PC-9 (cell line): ENCODE data around the gene GPC2.

Experiments
- EZH2 ChIP-seq: fragments of 200-600 bp; sonication (generic); IDR thresholded peaks from 2 replicates; pipeline ENCODE4 v1.8.0; 2017; ENCODE audit warnings: antibody characterized with exemption, low read depth
- TF ChIP-seq, protein P1 (sequence below): fragments of 200-600 bp; sonication (generic); conservative IDR thresholded peaks from 2 replicates; pipeline ENCODE4 v1.6.1; 2017; ENCODE audit warnings: mixed run types, antibody characterized with exemption, mild to moderate bottlenecking, moderate library complexity

DNA sequence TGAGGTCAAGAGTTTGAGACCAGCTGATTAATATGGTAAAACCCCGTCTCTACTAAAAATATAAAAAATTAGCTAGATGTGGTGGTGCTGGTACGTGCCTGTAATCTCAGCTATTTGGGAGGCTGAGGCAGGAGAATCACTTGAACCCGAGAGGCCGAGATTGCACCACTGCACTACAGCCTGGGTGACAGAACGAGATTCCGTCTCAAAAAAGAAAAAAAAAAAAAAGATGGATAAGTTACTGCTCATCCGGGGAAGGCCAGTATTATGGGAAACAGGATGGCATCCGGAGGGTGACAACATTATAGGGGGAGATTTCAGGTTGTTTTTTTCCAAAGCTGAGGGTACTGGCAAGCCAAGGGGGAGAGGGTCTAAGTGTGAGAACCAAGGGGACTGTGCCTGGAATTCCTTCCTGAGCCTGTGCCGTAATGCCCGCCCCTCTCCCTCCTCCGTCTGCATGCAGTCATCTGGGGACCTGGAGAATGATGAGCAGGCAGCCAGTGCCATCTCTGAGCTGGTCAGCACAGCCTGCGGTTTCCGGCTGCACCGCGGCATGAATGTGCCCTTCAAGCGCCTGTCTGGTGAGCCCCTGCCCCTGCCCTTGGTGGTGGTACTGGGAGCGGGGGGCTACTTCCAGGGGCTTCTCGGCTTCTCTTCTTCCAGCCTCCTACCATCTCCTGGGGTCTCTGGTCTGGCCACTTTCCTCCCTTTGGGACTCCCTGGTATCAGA, 24.1 kb downstream of the GPC2 start:
- TF ChIP-seq, protein P1, sequence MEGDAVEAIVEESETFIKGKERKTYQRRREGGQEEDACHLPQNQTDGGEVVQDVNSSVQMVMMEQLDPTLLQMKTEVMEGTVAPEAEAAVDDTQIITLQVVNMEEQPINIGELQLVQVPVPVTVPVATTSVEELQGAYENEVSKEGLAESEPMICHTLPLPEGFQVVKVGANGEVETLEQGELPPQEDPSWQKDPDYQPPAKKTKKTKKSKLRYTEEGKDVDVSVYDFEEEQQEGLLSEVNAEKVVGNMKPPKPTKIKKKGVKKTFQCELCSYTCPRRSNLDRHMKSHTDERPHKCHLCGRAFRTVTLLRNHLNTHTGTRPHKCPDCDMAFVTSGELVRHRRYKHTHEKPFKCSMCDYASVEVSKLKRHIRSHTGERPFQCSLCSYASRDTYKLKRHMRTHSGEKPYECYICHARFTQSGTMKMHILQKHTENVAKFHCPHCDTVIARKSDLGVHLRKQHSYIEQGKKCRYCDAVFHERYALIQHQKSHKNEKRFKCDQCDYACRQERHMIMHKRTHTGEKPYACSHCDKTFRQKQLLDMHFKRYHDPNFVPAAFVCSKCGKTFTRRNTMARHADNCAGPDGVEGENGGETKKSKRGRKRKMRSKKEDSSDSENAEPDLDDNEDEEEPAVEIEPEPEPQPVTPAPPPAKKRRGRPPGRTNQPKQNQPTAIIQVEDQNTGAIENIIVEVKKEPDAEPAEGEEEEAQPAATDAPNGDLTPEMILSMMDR, result no peak
- no peak for TF ChIP-seq EZH2
